GM13977 (cell line): ENCODE measurements around the gene CADM2.

Experiments
- DNase-seq: peaks from one replicate; pipeline ENCODE4 v3.0.0; 2012; ENCODE audit warnings: low spot score
- in situ Hi-C: fragments of 300-500 bp; cut with MboI; formaldehyde crosslinking; loops from one replicate; pipeline ENCODE4 v1.12.0; 2022; ENCODE audit warnings: low sequenced_read_pairs, low pct_unique_long_range_greater_than_20kb, mixed read lengths, inconsistent platforms; ENCODE audit not compliant: unreplicated experiment
- TF ChIP-seq, protein P1 (sequence below): IDR thresholded peaks from 2 replicates; pipeline ENCODE4 v1.5.1; 2012; ENCODE audit warnings: mild to moderate bottlenecking, control low read depth; ENCODE audit not compliant: insufficient read depth; ENCODE audit errors: extremely low read depth, missing control alignments

The CADM2 gene

DNA sequence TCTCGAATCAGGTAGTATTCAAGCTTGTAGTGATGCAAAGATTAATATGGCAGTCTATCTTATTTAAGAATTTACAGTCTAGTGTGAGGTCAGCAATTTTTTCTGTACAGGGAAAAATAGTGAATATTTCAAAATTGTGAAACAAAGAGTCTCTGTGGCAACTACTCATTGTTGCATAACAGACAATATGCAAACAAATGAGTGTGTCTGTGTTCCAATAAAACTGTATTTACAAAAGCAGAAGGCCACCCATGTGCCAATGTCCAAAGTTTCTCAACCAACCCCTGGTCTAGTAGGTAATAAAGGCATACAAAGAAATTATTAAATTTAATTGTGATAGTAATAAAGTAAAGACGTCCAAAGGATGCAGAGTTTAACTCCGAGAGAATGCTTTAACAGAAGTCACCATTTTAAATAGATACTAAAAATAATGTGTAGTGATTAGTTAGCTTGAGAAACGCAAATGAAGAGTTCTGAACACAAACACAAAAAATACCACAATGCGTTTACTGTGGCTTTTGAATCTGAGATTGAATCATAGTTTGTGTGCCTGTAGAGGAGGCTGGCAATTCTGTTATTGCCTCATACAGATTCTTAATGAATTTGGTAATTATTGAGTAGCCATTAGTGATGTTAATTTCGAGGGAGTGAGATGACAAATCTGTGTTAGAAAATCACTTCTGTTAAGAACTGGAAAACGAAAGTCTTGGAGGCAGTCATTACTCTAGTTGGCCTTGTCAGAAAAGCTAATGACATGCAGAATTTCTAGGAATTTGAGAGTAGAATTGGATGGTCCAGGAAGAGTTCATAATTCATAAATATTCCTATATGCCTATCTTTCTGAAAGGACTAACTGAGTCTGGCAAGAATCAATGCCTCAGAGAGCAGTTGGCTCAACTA lies 48.7 kb downstream of the CADM2 start:
- in situ Hi-C loops = no loop called here
- no peak for DNase-seq
- TF ChIP-seq, protein P1, sequence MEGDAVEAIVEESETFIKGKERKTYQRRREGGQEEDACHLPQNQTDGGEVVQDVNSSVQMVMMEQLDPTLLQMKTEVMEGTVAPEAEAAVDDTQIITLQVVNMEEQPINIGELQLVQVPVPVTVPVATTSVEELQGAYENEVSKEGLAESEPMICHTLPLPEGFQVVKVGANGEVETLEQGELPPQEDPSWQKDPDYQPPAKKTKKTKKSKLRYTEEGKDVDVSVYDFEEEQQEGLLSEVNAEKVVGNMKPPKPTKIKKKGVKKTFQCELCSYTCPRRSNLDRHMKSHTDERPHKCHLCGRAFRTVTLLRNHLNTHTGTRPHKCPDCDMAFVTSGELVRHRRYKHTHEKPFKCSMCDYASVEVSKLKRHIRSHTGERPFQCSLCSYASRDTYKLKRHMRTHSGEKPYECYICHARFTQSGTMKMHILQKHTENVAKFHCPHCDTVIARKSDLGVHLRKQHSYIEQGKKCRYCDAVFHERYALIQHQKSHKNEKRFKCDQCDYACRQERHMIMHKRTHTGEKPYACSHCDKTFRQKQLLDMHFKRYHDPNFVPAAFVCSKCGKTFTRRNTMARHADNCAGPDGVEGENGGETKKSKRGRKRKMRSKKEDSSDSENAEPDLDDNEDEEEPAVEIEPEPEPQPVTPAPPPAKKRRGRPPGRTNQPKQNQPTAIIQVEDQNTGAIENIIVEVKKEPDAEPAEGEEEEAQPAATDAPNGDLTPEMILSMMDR = no peak

DNA sequence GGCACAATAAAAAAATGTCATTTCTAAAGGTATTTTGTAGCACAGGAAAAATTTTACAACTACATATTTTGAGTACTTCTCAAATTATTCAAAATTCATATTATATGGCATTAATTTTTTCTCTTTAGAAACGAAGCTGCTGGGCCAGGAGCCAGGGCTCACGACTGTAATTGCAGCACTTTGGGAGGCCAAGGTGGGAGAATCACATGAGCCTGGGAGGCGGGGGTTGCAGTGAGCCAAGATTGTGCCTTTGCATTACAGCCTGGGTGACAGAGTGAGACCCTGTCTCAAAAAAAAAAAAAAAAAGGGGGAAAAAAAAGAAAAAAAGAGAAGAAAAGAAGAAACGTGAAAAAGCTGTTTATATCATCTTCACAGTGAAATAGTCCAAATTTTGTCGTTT lies 62.0 kb downstream of the CADM2 start:
- in situ Hi-C loops = no loop called here
- TF ChIP-seq, protein P1 = no peak
- no peak for DNase-seq

DNA sequence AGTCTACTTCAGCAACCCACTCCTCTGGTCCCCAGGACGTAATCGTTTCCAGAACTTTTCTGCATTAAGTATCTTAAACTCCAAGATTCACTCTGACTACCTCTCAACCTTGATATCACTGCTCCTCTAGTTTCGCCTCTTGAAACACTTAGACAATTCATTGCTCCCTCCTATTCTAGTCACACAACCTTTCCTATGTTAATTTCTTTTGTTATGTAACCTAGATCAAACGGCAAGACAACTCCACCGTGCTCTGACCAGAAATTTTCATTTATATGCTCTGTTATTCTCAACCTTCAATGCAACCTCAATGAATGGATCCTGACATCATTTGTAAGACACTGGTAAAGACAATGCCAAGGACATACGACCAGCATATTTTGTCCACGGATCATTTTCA lies 71.3 kb downstream of the CADM2 start:
- in situ Hi-C loops = no loop called here
- TF ChIP-seq, protein P1 = no peak
- DNase-seq = no peak

DNA sequence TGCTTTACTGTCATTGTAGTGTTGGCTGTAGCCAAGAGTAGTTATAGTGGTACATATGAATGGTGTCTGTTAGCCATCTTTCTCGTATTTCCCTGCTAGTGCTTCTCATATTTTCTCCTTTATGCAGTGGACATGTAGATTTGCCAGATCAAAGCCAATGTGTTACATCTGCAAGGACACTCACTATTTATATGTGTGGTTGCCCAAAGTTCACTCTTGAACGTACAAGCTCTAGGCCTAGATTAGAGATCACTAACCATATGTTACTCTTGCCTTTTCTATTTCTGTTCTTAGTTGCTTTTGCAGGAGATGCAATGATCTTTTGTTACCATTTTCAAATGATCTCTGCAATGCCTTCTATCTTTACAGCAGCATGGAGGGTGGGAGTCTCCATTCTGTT lies 78.4 kb downstream of the CADM2 start:
- TF ChIP-seq, protein P1 = no peak
- in situ Hi-C loops = no loop called here
- DNase-seq = no peak

DNA sequence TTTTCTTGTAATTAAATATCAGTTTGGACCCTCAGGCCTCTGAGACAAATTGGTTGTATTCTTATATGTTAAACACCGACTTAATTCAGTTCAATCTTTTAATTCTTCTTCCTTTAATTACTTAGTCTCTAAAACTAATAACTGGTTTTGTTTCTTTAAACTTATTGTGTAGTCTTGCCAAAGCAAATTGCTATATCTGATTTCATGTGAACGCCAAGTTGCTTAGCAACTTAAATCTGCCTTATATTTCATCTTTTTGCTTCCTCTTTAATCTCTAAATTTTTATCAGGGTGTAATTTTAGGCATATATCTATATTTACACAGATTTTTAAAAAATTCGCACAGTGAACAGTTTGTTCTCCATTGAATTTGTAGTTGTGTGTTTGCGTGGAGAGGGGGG lies 82.2 kb downstream of the CADM2 start:
- TF ChIP-seq, protein P1 = no peak
- no peak for DNase-seq
- in situ Hi-C loops = no loop called here

DNA sequence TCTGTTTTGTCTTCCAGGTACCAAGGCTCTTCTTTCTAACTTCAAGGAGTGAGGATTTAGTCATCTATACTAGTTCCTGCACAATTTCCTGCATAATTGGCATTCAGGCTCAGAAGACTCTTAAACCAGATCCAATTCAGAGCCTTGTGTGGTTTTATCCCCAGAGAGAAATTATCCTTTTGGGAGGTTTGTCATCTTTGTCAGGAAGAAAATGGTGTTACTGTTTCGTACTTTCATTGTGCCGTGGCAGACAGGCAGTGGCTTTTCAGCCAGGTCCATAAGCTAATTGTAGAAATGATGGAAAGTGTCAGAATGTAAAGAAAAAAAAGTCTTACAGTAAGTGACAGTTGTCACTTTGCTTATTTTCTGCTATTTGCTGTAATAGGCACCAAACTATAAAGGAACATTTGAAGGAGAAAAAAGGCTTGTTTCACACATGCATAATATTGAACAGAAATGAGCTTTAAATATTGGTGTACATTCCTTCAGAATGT lies 82.8 kb downstream of the CADM2 start:
- DNase-seq = no peak
- in situ Hi-C loops = no loop called here
- TF ChIP-seq, protein P1 = no peak
